Tibial nerve (tissue), 4 donors: ENCODE measurements around the gene NAXD. TPM values are rescaled to one million over a fixed set of nuclear protein-coding genes. Genes with fewer than 3 reads are reported as not detected.
"Not testable (repeated sequence)": the region's sequence is repeated elsewhere in the genome, so short reads cannot be mapped to it uniquely, and the experiment has no call there.

Experiments used
- DNase-seq, 2 donors: peaks; one replicate each; pipeline ENCODE4 v3.0.0-alpha.2; 2019; ENCODE audit warnings: low spot score in 2 of 2
- H3K27ac ChIP-seq, 4 donors: fragments of 200-600 bp; sonication (generic) in 3 of 4; one replicate each; pipeline ENCODE4 v1.5.1; 2017 to 2019; ENCODE audit warnings: mild to moderate bottlenecking in 1 of 4
- H3K27me3 ChIP-seq, 2 donors: fragments of 200-600 bp; sonication (generic) in 1 of 2; one replicate each; pipeline versions ENCODE4 v1.5.1 to v1.6.0; 2017 to 2019
- H3K36me3 ChIP-seq, 3 donors: fragments of 200-600 bp; sonication (generic); one replicate each; pipeline ENCODE4 v1.5.1; 2018 to 2019
- H3K4me1 ChIP-seq, 4 donors: fragments of 200-600 bp; sonication (generic) in 3 of 4; one replicate each; pipeline ENCODE4 v1.5.1; 2017 to 2019
- H3K4me3 ChIP-seq, 4 donors: fragments of 200-600 bp; sonication (generic) in 3 of 4; one replicate each; pipeline ENCODE4 v1.5.1; 2017 to 2019; ENCODE audit warnings: mild to moderate bottlenecking in 1 of 4, moderate library complexity in 1 of 4
- H3K9me3 ChIP-seq, 4 donors: fragments of 200-600 bp; sonication (generic) in 3 of 4; one replicate each; pipeline ENCODE4 v1.5.1; 2017 to 2019
- EP300 ChIP-seq, 2 donors: sonication (generic); formaldehyde crosslinking; IDR thresholded peaks; one replicate each; pipeline ENCODE4 v1.6.1; 2017; ENCODE audit warnings: antibody characterized with exemption in 2 of 2, mild to moderate bottlenecking in 1 of 2
- POLR2A ChIP-seq, 2 donors: fragments of 450-650 bp; IDR thresholded peaks; one replicate each; pipeline ENCODE4 v1.6.1; 2017; ENCODE audit warnings: antibody characterized with exemption in 2 of 2, mild to moderate bottlenecking in 2 of 2, moderate library complexity in 2 of 2
- WGBS, 2 donors: methylation state at CpG; one replicate each; pipeline ENCODE4 v1.1.5; 2018; 5-methylcytosine and 5-hydroxymethylcytosine counted together
- total RNA-seq, 4 donors: library from RNA; depleted of rRNA; stranded (reverse); fragments of >200 nt; gene quantifications; one replicate each; pipeline ENCODE4 v1.1.0, GENCODE V29; 2016
- TF ChIP-seq, protein P1 (sequence below), 5 experiments: fragments of 200-600 bp in 3 of 5; fragments of 450-650 bp in 2 of 5; sonication (generic) in 3 of 5; IDR thresholded peaks; one replicate each; pipeline ENCODE4 v1.5.1; 2016 to 2019; ENCODE audit warnings: antibody characterized with exemption in 5 of 5, mild to moderate bottlenecking in 3 of 5, moderate library complexity in 2 of 5

Gene NAXD
- total RNA-seq, 4 donors from 2014 or later = 27.6 to 45.7 (median 38.5) TPM

DNA sequence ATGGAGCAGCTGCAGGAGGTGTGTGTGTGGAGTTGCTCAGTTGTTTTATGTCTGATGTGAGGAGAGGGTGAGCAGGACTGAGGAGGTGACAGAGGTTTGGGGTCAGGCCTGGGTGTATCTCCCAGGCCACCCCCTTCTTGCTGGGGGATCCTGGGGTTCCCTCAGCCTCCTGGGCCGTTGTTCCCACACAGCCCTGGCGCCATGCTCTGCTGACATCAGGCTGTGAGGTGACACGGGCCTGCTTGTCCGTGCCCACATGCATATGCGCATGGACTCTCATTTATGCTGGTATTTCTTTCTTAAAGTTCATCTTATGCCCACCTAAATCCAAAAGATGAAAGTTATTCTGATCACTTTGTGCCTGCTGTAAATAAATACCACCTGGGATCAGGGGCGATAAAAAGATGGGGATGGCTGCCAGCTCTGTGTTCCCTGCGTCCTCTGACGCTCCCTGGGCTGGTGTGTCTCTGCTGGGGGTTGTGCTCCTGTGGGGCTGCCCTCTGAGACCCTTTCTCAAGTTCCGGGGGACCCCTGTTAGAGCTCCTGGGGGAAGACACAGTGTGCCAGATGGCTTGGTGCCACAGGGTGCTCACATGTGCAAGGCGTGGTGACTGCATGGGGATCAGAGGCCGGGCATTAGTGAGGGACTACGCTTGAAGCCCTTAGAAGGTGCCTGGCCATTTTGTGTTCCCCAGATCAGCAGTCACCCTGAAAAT lies 12.6 kb downstream of the NAXD start:
- Histone ChIP-seq H3K4me3 (no peak overlapping the region), H3K36me3 (peaks cover 4 to 69% (median 8%) of the 10 kb centered on the region in 3 donors), H3K27me3 (no peaks in the 10 kb centered on the region), H3K9me3 (no peaks in the 10 kb centered on the region), H3K27ac (no peak overlapping the region), H3K4me1 (peaks cover 0 to 24% (median 2%) of the 10 kb centered on the region in 4 donors)
- TF ChIP-seq POLR2A (IDR thresholded peaks at IDR 0.05) (no peak), EP300 (IDR thresholded peaks at IDR 0.05) (no peak)
- TF ChIP-seq, protein P1, sequence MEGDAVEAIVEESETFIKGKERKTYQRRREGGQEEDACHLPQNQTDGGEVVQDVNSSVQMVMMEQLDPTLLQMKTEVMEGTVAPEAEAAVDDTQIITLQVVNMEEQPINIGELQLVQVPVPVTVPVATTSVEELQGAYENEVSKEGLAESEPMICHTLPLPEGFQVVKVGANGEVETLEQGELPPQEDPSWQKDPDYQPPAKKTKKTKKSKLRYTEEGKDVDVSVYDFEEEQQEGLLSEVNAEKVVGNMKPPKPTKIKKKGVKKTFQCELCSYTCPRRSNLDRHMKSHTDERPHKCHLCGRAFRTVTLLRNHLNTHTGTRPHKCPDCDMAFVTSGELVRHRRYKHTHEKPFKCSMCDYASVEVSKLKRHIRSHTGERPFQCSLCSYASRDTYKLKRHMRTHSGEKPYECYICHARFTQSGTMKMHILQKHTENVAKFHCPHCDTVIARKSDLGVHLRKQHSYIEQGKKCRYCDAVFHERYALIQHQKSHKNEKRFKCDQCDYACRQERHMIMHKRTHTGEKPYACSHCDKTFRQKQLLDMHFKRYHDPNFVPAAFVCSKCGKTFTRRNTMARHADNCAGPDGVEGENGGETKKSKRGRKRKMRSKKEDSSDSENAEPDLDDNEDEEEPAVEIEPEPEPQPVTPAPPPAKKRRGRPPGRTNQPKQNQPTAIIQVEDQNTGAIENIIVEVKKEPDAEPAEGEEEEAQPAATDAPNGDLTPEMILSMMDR (IDR thresholded peaks at IDR 0.05) = no peak
- 71 to 85% methylated on average over 12 of the region's 12 CpGs for whole genome bisulfite sequencing, 2 donors
- DNase-seq = no peak

DNA sequence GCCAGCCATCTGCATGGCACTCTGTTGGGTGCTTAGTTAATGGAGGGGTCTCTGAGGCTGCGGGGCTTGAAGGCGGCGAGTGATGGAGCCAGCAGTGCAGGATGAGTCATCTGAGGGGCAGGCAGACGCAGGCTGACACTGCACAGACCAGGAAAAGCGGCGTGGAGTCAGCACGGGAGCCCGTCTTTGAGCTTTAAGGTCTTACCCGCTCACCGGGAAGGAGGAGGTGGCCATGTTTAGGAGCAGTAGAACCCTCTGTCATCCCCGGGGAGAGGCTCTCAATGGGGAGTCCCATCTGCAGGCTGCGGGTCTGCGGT lies 13.1 kb downstream of the NAXD start:
- no peak for DNase-seq
- Histone ChIP-seq H3K36me3 (peaks cover 4 to 69% (median 8%) of the 10 kb centered on the region in 3 donors), H3K27me3 (no peaks in the 10 kb centered on the region), H3K9me3 (no peaks in the 10 kb centered on the region), H3K4me3 (no peak overlapping the region), H3K4me1 (peaks cover 0 to 20% (median 2%) of the 10 kb centered on the region in 4 donors), H3K27ac (no peak overlapping the region)
- no peak for TF ChIP-seq EP300 (IDR thresholded peaks at IDR 0.05)
- TF ChIP-seq, protein P1 (IDR thresholded peaks at IDR 0.05) = no peak
- no peak for TF ChIP-seq POLR2A (IDR thresholded peaks at IDR 0.05)
- WGBS, 2 donors = 83 to 86% methylated on average over 13 of the region's 13 CpGs

DNA sequence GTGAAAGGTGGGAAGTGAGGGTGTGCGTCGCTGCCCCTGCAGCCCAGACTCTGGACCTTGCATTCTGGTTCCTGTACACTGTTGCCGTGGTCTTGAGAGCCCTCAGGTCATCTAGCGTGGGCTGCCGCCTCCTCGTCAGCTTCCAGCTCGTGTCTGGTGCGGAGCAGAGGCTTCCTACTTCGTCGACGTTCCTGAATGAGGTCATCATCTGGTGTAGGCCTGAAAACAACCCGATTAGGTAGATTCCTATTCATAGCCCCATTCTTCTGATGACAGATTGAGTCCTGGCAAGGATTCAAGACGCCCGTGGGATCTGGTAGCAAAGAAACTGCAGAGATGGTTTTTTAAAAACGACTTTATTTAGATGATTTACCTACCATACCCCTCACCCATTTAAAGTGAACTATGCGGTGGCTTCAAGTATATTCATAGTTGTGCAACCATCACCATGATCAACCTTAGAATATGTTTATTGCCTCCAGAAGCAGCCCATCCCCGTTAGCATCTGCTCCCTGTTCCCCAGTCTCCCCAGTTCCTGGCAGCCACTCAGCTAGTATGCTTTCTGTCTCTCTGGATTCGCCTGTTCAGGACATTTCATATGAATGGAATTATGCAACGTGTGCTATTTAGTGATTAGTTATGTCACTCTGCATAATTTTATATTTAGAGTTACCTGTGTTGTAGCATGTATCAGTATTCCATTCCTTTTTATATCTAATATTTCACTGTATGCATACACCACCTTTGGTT lies 13.8 kb downstream of the NAXD start:
- Histone ChIP-seq H3K36me3 (peaks cover 4 to 70% (median 8%) of the 10 kb centered on the region in 3 donors), H3K4me3 (no peak overlapping the region)

DNA sequence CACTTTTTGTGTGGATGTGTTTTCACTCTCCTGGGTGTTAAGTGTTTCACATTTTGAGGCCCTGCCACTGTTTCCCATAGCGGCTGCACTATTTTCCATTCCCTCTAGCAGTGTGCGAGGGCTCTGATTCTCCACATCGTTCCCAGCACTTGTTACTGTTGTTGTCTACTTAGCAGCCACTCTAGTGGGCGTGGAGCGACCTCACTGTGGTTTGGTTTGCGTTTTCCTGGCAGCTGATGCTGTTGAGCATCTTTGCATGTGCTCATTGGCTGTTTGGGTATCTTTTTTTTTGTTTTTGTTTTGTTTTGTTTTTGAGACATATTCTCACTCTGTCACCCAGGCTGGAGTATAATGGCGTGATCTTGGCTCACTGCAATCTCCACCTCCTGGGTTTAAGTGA lies 14.4 kb downstream of the NAXD start:
- no peak for DNase-seq
- no peaks in the 10 kb centered on the region for H3K27me3 ChIP-seq
- peaks cover 4 to 70% (median 11%) of the 10 kb centered on the region in 3 donors for H3K36me3 ChIP-seq
- H3K27ac ChIP-seq = no peak overlapping the region
- H3K4me1 ChIP-seq = peaks cover 0 to 18% (median 2%) of the 10 kb centered on the region in 4 donors
- H3K4me3 ChIP-seq = no peak overlapping the region
- WGBS, 2 donors = 77% methylated on average over 7 of the region's 7 CpGs
- no peaks in the 10 kb centered on the region for H3K9me3 ChIP-seq
- TF ChIP-seq, protein P1 (IDR thresholded peaks at IDR 0.05) = no peak
- no peak for TF ChIP-seq POLR2A (IDR thresholded peaks at IDR 0.05)
- no peak for TF ChIP-seq EP300 (IDR thresholded peaks at IDR 0.05)

More for the DNA sequence above, 13.8 kb downstream of the NAXD start:
- 77 to 79% methylated on average over 19 of the region's 19 CpGs for WGBS, 2 donors
- TF ChIP-seq, protein P1 (IDR thresholded peaks at IDR 0.05) = no peak
- TF ChIP-seq EP300 (IDR thresholded peaks at IDR 0.05) = no peak
- TF ChIP-seq POLR2A (IDR thresholded peaks at IDR 0.05) = no peak
- Histone ChIP-seq H3K27me3 (no peaks in the 10 kb centered on the region), H3K27ac (no peak overlapping the region), H3K9me3 (no peaks in the 10 kb centered on the region), H3K4me1 (peaks cover 0 to 18% (median 2%) of the 10 kb centered on the region in 4 donors)
- no peak for DNase-seq

DNA sequence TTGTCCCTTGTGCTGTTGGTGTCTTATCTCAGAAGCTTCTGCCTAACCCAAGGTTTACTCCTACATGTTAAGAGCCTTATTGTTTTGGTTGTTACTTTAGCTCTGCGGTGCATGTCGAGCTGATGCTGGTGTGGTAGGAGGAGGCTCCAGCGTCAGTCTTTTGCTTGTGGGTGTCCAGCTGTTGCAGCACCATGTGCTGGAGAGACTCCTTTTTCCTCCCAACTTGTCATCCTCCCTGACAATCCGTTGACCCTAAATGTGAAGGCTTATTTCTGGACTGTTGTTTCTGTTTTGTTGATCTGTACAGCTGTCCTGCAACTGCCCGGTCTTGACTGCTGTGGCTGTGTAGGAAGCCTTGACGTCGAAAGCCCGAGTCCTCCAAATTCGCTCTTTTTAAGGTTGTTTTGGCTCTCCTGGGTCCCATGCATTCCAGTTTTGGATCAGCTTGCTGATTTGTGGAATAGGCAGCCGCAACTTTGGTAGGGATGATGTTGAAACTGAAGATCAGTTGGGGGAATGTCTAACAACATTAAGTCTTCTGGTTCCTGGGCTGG lies 15.3 kb downstream of the NAXD start:
- Histone ChIP-seq H3K27ac (no peak overlapping the region), H3K4me3 (no peak overlapping the region), H3K36me3 (peaks cover 0 to 70% (median 10%) of the 10 kb centered on the region in 3 donors), H3K9me3 (no peaks in the 10 kb centered on the region), H3K4me1 (peaks cover 0 to 12% (median 2%) of the 10 kb centered on the region in 4 donors), H3K27me3 (no peaks in the 10 kb centered on the region)
- WGBS, 2 donors = 83 to 85% methylated on average over 10 of the region's 10 CpGs
- TF ChIP-seq POLR2A (IDR thresholded peaks at IDR 0.05) (no peak), EP300 (IDR thresholded peaks at IDR 0.05) (no peak)
- TF ChIP-seq, protein P1 (IDR thresholded peaks at IDR 0.05) = no peak
- DNase-seq = no peak

DNA sequence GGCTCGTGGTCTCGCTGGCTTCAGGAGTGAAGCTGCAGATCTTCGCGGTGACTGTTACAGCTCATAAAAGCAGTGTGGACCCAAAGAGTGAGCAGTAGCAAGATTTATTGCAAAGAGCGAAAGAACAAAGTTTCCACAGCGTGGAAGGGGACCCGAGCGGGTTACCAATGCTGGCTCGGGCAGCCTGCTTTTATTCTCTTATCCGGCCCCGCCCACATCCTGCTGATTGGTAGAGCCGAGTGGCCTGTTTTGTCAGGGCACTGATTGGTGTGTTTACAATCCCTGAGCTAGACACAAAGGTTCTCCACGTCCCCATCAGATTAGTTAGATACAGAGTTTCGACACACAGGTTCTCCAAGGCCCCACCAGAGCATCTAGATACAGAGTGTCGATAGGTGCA lies 16.9 kb downstream of the NAXD start:
- 90% methylated on average over 15 of the region's 15 CpGs for WGBS, 2 donors
- not testable (repeated sequence) for H3K9me3 ChIP-seq, H3K27me3 ChIP-seq, H3K4me3 ChIP-seq, H3K27ac ChIP-seq, DNase-seq, H3K4me1 ChIP-seq
- H3K36me3 ChIP-seq = peaks cover 6 to 84% (median 10%) of the 10 kb centered on the region in 3 donors
